Spleen (tissue), 7 donors: Measurements from ENCODE around the gene ARFGEF2.

Source experiments
- POLR2A ChIP-seq, 3 donors: fragments of 450-650 bp; IDR thresholded peaks; one replicate each; pipeline ENCODE4 v1.5.1; 2017; ENCODE audit warnings: antibody characterized with exemption in 3 of 3, mild to moderate bottlenecking in 1 of 3
- POLR2AphosphoS5 ChIP-seq, 3 donors: sonication (generic); formaldehyde crosslinking; IDR thresholded peaks; one replicate each; pipeline ENCODE4 v1.5.1; 2017; ENCODE audit warnings: antibody characterized with exemption in 3 of 3
- TF ChIP-seq, protein P1 (sequence below), 11 experiments: fragments of 200-600 bp in 7 of 11; fragments of 450-650 bp in 4 of 11; sonication (generic) in 4 of 11; IDR thresholded peaks in 8 of 11; conservative IDR thresholded peaks in 3 of 11; 1 replicate in 7 of 11; 2 replicates in 4 of 11; pipeline versions ENCODE4 v1.4.0 to v1.8.0; 2016 to 2021; ENCODE audit warnings: antibody characterized with exemption in 11 of 11, inconsistent platforms in 4 of 11, mild to moderate bottlenecking in 1 of 11
- donor health status: DM: no; HTN: no; CAD: no; lungs with moderate emphysema.
- donor health status: DM: no; HTN: no; CAD: no.
- donor health status: DM: no; HTN: no; CAD: no.

DNA sequence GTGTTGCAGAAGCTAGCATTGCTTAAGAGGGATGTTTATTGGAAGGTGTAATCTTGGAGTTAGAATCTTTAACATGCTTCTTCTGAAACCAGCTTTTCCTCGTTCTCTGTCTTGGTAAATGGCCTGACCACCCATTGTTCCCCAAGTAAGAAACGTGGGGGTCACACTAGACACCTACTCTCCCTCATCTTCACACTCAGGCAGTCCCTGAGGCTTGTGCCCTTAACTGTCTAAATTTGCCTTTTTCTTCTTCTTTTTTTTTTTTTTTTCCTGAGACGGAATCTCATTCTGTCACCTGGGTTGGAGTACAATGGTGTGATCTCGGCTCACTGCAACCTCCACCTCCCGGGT lies 16.2 kb upstream of the ARFGEF2 start:
- TF ChIP-seq, protein P1, sequence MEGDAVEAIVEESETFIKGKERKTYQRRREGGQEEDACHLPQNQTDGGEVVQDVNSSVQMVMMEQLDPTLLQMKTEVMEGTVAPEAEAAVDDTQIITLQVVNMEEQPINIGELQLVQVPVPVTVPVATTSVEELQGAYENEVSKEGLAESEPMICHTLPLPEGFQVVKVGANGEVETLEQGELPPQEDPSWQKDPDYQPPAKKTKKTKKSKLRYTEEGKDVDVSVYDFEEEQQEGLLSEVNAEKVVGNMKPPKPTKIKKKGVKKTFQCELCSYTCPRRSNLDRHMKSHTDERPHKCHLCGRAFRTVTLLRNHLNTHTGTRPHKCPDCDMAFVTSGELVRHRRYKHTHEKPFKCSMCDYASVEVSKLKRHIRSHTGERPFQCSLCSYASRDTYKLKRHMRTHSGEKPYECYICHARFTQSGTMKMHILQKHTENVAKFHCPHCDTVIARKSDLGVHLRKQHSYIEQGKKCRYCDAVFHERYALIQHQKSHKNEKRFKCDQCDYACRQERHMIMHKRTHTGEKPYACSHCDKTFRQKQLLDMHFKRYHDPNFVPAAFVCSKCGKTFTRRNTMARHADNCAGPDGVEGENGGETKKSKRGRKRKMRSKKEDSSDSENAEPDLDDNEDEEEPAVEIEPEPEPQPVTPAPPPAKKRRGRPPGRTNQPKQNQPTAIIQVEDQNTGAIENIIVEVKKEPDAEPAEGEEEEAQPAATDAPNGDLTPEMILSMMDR (IDR thresholded peaks at IDR 0.05 in 8 of 11, conservative IDR thresholded peaks at IDR 0.05 in 3 of 11), result peak in 4 of 11 experiments; percentile 15 to 43 (median 28)
- no peak for TF ChIP-seq POLR2A (IDR thresholded peaks at IDR 0.05)
- TF ChIP-seq POLR2AphosphoS5 (IDR thresholded peaks at IDR 0.05), result no peak
